HG02885 (cell line): ENCODE results near the gene INTS13.
"Not testable (repeated sequence)": the region's sequence is repeated elsewhere in the genome, so short reads cannot be mapped to it uniquely, and the experiment has no call there.

ENCODE experiments used
- ATAC-seq: cut with Tn5 transposase; IDR thresholded peaks from one replicate; pipeline ENCODE4 v1.9.1; 2021; ENCODE audit warnings: mild to moderate bottlenecking; ENCODE audit not compliant: unreplicated experiment, poor library complexity

Gene INTS13

GRCh38 chr12:26871985-26872384 is 65.8 kb downstream of the INTS13 start:
- no peak for ATAC-seq

- no peak for ATAC-seq
These were observed 67.0 kb downstream of the INTS13 start for GRCh38 chr12:26870491-26871419.

GRCh38 chr12:26869908-26870459 is 67.8 kb downstream of the INTS13 start:
- no peak for ATAC-seq

GRCh38 chr12:26869104-26869494 is 68.7 kb downstream of the INTS13 start:
- no peak for ATAC-seq

- ATAC-seq, result no peak
These were observed 69.2 kb downstream of the INTS13 start for GRCh38 chr12:26868447-26869103.

- ATAC-seq, result peak; percentile 77
These were observed 70.7 kb downstream of the INTS13 start for GRCh38 chr12:26867080-26867479.

GRCh38 chr12:26863515-26863914 is 74.3 kb downstream of the INTS13 start:
- no peak for ATAC-seq

GRCh38 chr12:26862787-26863186 is 75.0 kb downstream of the INTS13 start:
- not testable (repeated sequence) for ATAC-seq

GRCh38 chr12:26861690-26862089 is 76.1 kb downstream of the INTS13 start:
- ATAC-seq, result no peak

- ATAC-seq, result no peak
These were observed 80.2 kb downstream of the INTS13 start for GRCh38 chr12:26857465-26858176.

- peak; percentile 56 for ATAC-seq
These were observed 82.4 kb downstream of the INTS13 start for GRCh38 chr12:26855337-26855736.
